ENCODE results near the gene TRIM37.
"Not testable (repeated sequence)": the region's sequence is repeated elsewhere in the genome, so short reads cannot be mapped to it uniquely, and the experiment has no call there.

The TRIM37 gene

GRCh38 chr17:58993311-58993710, 113.4 kb downstream of the TRIM37 start:
- no peak for DNase-seq (ENCODE audit: low read depth in 2 of 2)

DNA sequence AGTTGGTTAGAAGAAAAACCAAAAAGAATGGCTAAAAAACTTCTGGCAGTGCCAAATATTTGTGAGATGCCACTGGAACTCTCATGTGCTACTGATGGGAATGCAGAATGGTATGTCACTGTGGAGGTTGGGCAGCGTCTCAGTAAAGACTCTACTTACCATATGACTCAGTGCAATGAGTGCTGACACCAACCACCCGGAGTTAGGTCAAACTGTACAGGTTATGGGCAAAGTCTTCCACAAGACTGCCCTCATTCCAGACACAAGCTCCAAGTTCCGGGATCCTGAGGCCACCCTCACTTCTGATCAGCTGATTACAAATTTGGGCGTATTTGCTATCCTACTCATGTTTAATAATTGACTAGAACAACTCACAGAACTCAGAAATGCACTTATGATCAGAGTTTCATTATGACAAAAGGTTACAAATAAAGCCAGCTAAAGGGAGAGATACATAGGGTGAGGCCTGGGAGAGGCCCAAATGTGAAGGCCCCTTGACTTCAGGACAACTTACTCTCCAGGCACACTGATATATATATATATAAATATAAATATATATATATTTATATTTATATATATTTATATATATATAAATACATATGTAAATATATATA, 114.9 kb downstream of the TRIM37 start:
- no peak for DNase-seq (ENCODE audit: low read depth in 2 of 2)

DNA sequence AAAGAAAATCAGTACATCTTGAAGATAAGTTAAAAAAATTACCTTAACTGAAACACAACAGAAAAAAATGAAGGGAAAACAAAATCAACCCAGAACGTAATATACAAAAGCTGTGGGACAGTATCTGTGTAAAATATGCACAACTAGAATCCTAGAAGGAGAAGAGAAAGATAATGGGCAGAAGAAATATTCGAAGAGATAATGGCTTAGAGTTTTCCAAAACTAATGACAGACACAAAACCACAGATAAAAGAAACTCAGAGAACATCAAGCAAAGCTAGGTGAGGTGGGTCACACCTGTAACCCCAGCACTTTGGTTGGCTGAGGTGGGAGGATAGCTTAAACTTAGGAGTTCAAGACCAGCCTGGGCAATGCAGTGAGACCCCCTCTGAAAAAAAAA, 117.1 kb downstream of the TRIM37 start:
- DNase-seq (ENCODE audit: low read depth in 2 of 2), result no peak

- no peak for DNase-seq (ENCODE audit: low read depth in 2 of 2)
These were observed 120.7 kb downstream of the TRIM37 start for GRCh38 chr17:58985971-58986370.

- no peak for DNase-seq (ENCODE audit: low read depth in 2 of 2)
These were observed 121.3 kb downstream of the TRIM37 start for GRCh38 chr17:58985367-58985766.

DNA sequence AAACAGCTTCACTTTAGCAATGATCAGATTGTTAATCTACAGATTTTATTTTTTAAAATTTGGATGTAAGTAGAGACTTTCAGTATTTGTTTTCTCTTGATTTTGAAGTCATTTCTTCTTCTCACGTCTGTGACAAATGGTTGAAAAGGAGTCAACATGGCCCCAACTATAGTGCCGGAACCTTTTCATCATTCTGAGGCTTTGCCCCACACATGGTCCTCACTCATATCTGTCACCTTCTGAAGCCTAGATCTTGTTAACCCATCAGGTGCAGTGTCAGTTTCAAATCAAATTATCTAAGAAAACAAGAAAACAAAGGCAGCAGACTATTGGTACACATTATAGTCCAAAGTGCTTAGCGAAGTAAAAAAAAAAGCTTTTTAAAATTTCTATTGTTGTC, 124.1 kb downstream of the TRIM37 start:
- DNase-seq (ENCODE audit: low read depth in 2 of 2), result no peak

GRCh38 chr17:58980706-58981481, 125.8 kb downstream of the TRIM37 start:
- DNase-seq (ENCODE audit: low read depth in 2 of 2), result no peak

GRCh38 chr17:58976541-58976940, 130.1 kb downstream of the TRIM37 start:
- no peak for DNase-seq (ENCODE audit: low read depth in 2 of 2)

DNA sequence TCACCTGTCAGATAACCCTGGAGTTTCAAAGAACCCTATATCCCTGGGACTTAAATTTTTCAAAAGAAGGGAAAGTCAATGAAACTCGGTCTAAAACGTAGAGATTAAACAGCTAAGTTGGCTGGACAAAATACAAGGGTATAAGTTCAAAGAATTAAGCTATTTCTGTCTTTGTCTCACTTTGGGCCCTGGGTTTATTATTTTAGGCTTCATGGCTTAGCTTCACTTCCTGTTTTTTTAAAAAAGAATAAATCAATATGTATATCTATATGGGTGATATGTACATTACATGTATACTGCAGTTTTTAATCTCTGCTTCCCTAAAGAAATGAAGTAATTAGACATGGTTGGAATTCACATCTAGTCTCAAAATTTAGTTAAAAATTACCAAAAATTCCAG, 132.3 kb downstream of the TRIM37 start:
- no peak for DNase-seq (ENCODE audit: low read depth in 2 of 2)

GRCh38 chr17:58970609-58971450, 135.8 kb downstream of the TRIM37 start:
- DNase-seq (ENCODE audit: low read depth in 2 of 2), result no peak

- DNase-seq (ENCODE audit: low read depth in 2 of 2), result no peak
These were observed 137.1 kb downstream of the TRIM37 start for GRCh38 chr17:58969612-58970011.

GRCh38 chr17:58969156-58969555, 137.5 kb downstream of the TRIM37 start:
- no peak for DNase-seq (ENCODE audit: low read depth in 2 of 2)

GRCh38 chr17:58968426-58969061, 138.1 kb downstream of the TRIM37 start:
- DNase-seq (ENCODE audit: low read depth in 2 of 2), result no peak

GRCh38 chr17:58966208-58966607, 140.5 kb downstream of the TRIM37 start:
- DNase-seq (ENCODE audit: low read depth in 2 of 2), result no peak

GRCh38 chr17:58965221-58965620, 141.5 kb downstream of the TRIM37 start:
- DNase-seq (ENCODE audit: low read depth in 2 of 2), result no peak

DNA sequence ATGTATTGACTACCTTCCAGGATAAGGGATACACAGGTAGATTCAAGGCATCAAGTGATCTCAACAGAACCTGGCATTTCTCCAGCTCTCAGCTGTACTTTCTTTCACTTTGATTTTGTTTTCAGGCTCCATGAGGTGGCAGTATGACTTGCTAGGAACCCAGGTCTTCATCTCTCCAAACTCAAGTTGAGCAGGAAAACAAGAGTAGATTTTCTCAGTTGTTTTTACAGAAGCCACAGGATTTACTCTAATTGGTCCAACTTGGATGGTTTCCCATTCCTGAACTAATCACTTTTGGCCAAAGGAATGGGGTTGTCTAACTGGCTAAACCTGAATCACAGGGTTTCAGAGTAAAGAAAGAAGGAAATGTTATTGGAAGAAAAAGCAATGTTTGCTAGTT, 146.6 kb downstream of the TRIM37 start:
- peak; percentile 3 to 12 for DNase-seq (ENCODE audit: low read depth in 2 of 2)

DNA sequence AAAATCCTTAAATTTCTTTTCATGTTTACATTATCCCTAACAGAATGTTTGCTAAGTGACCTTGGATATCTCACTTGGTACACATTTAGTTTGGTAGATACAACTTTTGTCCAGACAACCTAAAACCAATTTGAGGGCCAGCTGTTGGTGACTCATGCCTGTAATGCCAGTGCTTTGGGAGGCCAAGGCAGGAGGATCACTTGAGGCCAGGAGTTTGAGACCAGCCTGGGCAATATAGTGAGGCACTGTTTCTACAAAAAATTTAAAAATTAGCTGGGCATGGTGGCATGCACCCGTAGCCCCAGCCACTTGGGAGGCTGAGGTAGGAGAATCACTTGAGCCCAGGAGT, 149.0 kb downstream of the TRIM37 start:
- DNase-seq (ENCODE audit: low read depth in 2 of 2), result not testable (repeated sequence)

- no peak for DNase-seq (ENCODE audit: low read depth in 2 of 2)
These were observed 149.5 kb downstream of the TRIM37 start for GRCh38 chr17:58956997-58957724.

GRCh38 chr17:58954358-58954757, 152.3 kb downstream of the TRIM37 start:
- DNase-seq (ENCODE audit: low read depth in 2 of 2), result not testable (repeated sequence)

- no peak for DNase-seq (ENCODE audit: low read depth in 2 of 2)
These were observed 158.9 kb downstream of the TRIM37 start for GRCh38 chr17:58947824-58948223.

GRCh38 chr17:58947411-58947810, 159.3 kb downstream of the TRIM37 start:
- DNase-seq (ENCODE audit: low read depth in 2 of 2), result no peak

- no peak for DNase-seq (ENCODE audit: low read depth in 2 of 2)
These were observed 162.5 kb downstream of the TRIM37 start for GRCh38 chr17:58944166-58944565.

Measured in fibroblast of skin of left biceps (primary cell).